ENCODE measurements around the gene DCAF12L2.
"Not testable (repeated sequence)": the region's sequence is repeated elsewhere in the genome, so short reads cannot be mapped to it uniquely, and the experiment has no call there.

The DCAF12L2 gene

GRCh38 chrX:126165721-126166461 lies at the start of gene DCAF12L2:
Gene DCAF12L2, minus strand, starts transcription at chrX:126166289. Its CDS starts 365 bp downstream, at chrX:126165924.
- FAIRE-seq (no peak), DNase-seq (ENCODE audit: extremely low spot score, insufficient read length, low read depth) (no peak)

GRCh38 chrX:126190888-126191287 lies 24.8 kb upstream of the DCAF12L2 start:
- not testable (repeated sequence) for DNase-seq (ENCODE audit: extremely low spot score, insufficient read length, low read depth); FAIRE-seq

GRCh38 chrX:126177133-126177840 lies 11.2 kb upstream of the DCAF12L2 start:
- FAIRE-seq: no peak
- no peak for DNase-seq (ENCODE audit: extremely low spot score, insufficient read length, low read depth)

- FAIRE-seq (no peak), DNase-seq (ENCODE audit: extremely low spot score, insufficient read length, low read depth) (no peak)
These were observed 4.6 kb upstream of the DCAF12L2 start for GRCh38 chrX:126170720-126171119.

GRCh38 chrX:126167560-126167959 lies 1.5 kb upstream of the DCAF12L2 start:
- DNase-seq (ENCODE audit: extremely low spot score, insufficient read length, low read depth) (no peak), FAIRE-seq (no peak)

- DNase-seq (ENCODE audit: extremely low spot score, insufficient read length, low read depth): no peak
- no peak for FAIRE-seq
These were observed 728 bp downstream of the DCAF12L2 start for GRCh38 chrX:126165401-126165720.

GRCh38 chrX:126164689-126165400 lies 1.2 kb downstream of the DCAF12L2 start:
- no peak for DNase-seq (ENCODE audit: extremely low spot score, insufficient read length, low read depth)
- FAIRE-seq: no peak

GRCh38 chrX:126164226-126164625 lies 1.9 kb downstream of the DCAF12L2 start:
- FAIRE-seq (no peak), DNase-seq (ENCODE audit: extremely low spot score, insufficient read length, low read depth) (no peak)

- FAIRE-seq: no peak
- no peak for DNase-seq (ENCODE audit: extremely low spot score, insufficient read length, low read depth)
These were observed 25.1 kb downstream of the DCAF12L2 start for GRCh38 chrX:126141014-126141413.

- FAIRE-seq (no peak), DNase-seq (ENCODE audit: extremely low spot score, insufficient read length, low read depth) (no peak)
These were observed 28.2 kb downstream of the DCAF12L2 start for GRCh38 chrX:126137899-126138298.

GRCh38 chrX:126124721-126125120 lies 41.4 kb downstream of the DCAF12L2 start:
- FAIRE-seq: no peak
- DNase-seq (ENCODE audit: extremely low spot score, insufficient read length, low read depth): no peak

All from GM18507 (cell line).